ENCODE measurements around the gene PGR.

PGR gene

DNA sequence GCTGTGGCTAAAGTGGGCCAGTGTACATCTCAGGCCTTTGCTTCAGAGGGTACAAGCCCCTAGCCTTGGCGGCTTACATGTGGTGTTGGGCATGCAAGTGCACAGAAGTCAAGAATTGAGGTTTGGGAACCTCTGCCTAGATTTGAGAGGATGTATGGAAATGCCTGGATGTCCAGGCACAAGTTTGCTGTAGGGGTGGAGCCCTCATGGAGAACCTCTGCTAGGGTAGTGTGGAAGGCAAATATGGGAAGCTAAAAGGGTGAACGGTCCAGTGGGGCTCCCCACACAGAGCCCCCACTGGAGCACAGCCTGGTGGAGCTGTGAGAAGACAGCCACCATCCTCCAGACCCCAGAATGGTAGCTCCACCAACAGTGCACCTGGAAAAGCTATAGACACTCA, 28.5 kb upstream of the PGR start:
- Histone ChIP-seq H3K4me1 (ENCODE audit: control insufficient read depth in 1 of 2, insufficient read depth in 2 of 2, low read length in 2 of 2) (no peaks in the 10 kb centered on the region), H3K27ac (ENCODE audit: low read depth, low read length) (no peak overlapping the region), H3K79me2 (ENCODE audit: control insufficient read depth, insufficient read depth, low read length, poor library complexity) (no peaks in the 10 kb centered on the region), H3K14ac (ENCODE audit: low read length) (no peak overlapping the region), H3K18ac (ENCODE audit: low read length) (no peak overlapping the region), H3K79me1 (ENCODE audit: low read length) (no peaks in the 10 kb centered on the region), H2BK12ac (ENCODE audit: low read length) (no peak overlapping the region), H2AFZ (ENCODE audit: insufficient read depth, low read length, poor library complexity) (no peak overlapping the region), H2BK5ac (ENCODE audit: low read depth, low read length, poor library complexity) (no peak overlapping the region), H3K23ac (ENCODE audit: low read length) (no peak overlapping the region), H2BK120ac (ENCODE audit: insufficient read depth, low read length, poor library complexity) (no peak overlapping the region), H3K4me3 (ENCODE audit: low read depth, low read length) (no peak overlapping the region), H3K9ac (ENCODE audit: low read length) (no peak overlapping the region), H4K12ac (ENCODE audit: low read depth, low read length) (no peak overlapping the region), H4K91ac (ENCODE audit: low read depth, low read length) (no peak overlapping the region), H3K36me3 (ENCODE audit: control insufficient read depth in 1 of 2, insufficient read depth in 2 of 2, low read length in 2 of 2) (peaks cover 0 to 2% of the 10 kb centered on the region in 2 experiments), H3K4me2 (ENCODE audit: low read length) (no peak overlapping the region), H3K4ac (ENCODE audit: low read depth, low read length) (no peak overlapping the region), H3K9me3 (ENCODE audit: insufficient read depth, low read depth, low read length) (peaks cover 7% of the 10 kb centered on the region), H3K27me3 (ENCODE audit: insufficient read depth, low read length) (no peaks in the 10 kb centered on the region), H4K8ac (ENCODE audit: low read depth, low read length) (no peak overlapping the region), H2AK5ac (ENCODE audit: low read length) (no peak overlapping the region)
- no CpG with 5 or more reads among the region's 2 CpGs for WGBS (ENCODE audit: extremely low coverage, insufficient coverage, insufficient read length)
- no peak for DNase-seq

GRCh38 chr11:101138245-101138930, 8.8 kb upstream of the PGR start:
- H2AFZ ChIP-seq (ENCODE audit: insufficient read depth, low read length, poor library complexity), result no peak overlapping the region
- no peak overlapping the region for H3K9ac ChIP-seq (ENCODE audit: low read length)
- H3K27ac ChIP-seq (ENCODE audit: low read depth, low read length), result no peak overlapping the region
- no CpG with 5 or more reads among the region's 1 CpG for WGBS (ENCODE audit: extremely low coverage, insufficient coverage, insufficient read length)
- no peak overlapping the region for H3K4ac ChIP-seq (ENCODE audit: low read depth, low read length)
- no peak overlapping the region for H2BK120ac ChIP-seq (ENCODE audit: insufficient read depth, low read length, poor library complexity)
- no peaks in the 10 kb centered on the region for H3K9me3 ChIP-seq (ENCODE audit: insufficient read depth, low read depth, low read length)
- no peak overlapping the region for H4K12ac ChIP-seq (ENCODE audit: low read depth, low read length)
- no peak overlapping the region for H4K91ac ChIP-seq (ENCODE audit: low read depth, low read length)
- no peak overlapping the region for H4K8ac ChIP-seq (ENCODE audit: low read depth, low read length)
- no peak overlapping the region for H3K18ac ChIP-seq (ENCODE audit: low read length)
- H3K4me1 ChIP-seq (ENCODE audit: control insufficient read depth in 1 of 2, insufficient read depth in 2 of 2, low read length in 2 of 2), result no peaks in the 10 kb centered on the region
- no peak for DNase-seq
- no peak overlapping the region for H2AK5ac ChIP-seq (ENCODE audit: low read length)
- no peak overlapping the region for H3K14ac ChIP-seq (ENCODE audit: low read length)
- no peaks in the 10 kb centered on the region for H3K27me3 ChIP-seq (ENCODE audit: insufficient read depth, low read length)
- H3K4me3 ChIP-seq (ENCODE audit: low read depth, low read length), result no peak overlapping the region
- H2BK12ac ChIP-seq (ENCODE audit: low read length), result no peak overlapping the region
- no peak overlapping the region for H3K4me2 ChIP-seq (ENCODE audit: low read length)
- H3K36me3 ChIP-seq (ENCODE audit: control insufficient read depth in 1 of 2, insufficient read depth in 2 of 2, low read length in 2 of 2), result no peaks in the 10 kb centered on the region
- no peaks in the 10 kb centered on the region for H3K79me2 ChIP-seq (ENCODE audit: control insufficient read depth, insufficient read depth, low read length, poor library complexity)
- H3K23ac ChIP-seq (ENCODE audit: low read length), result no peak overlapping the region
- no peaks in the 10 kb centered on the region for H3K79me1 ChIP-seq (ENCODE audit: low read length)
- no peak overlapping the region for H2BK5ac ChIP-seq (ENCODE audit: low read depth, low read length, poor library complexity)

DNA sequence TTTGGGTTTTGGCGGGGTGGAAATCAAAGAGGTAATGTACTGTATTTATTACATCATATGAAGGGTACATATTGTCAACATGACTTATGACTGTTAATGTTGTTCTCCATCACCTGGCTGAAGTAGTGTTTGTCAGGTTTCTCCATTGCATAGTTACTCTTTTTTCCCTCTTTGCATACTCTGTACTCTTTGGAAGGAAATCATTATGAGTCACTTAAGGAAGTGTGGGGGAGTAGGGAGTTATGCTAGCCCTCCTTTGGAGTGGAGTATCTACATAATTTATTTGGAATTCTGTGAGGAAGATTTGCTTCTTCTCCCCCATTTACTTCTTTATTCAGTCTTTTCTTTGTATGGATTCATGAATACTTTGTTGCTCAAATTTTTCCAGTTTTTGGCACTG, 3.6 kb upstream of the PGR start:
- H3K4ac ChIP-seq (ENCODE audit: low read depth, low read length), result no peak overlapping the region
- no peak overlapping the region for H3K23ac ChIP-seq (ENCODE audit: low read length)
- no peak for DNase-seq
- H2BK5ac ChIP-seq (ENCODE audit: low read depth, low read length, poor library complexity), result no peak overlapping the region
- no peaks in the 10 kb centered on the region for H3K9me3 ChIP-seq (ENCODE audit: insufficient read depth, low read depth, low read length)
- H4K8ac ChIP-seq (ENCODE audit: low read depth, low read length), result no peak overlapping the region
- H4K12ac ChIP-seq (ENCODE audit: low read depth, low read length), result no peak overlapping the region
- H4K91ac ChIP-seq (ENCODE audit: low read depth, low read length), result no peak overlapping the region
- H2BK12ac ChIP-seq (ENCODE audit: low read length), result no peak overlapping the region
- no peak overlapping the region for H2AFZ ChIP-seq (ENCODE audit: insufficient read depth, low read length, poor library complexity)
- H3K14ac ChIP-seq (ENCODE audit: low read length), result no peak overlapping the region
- H2BK120ac ChIP-seq (ENCODE audit: insufficient read depth, low read length, poor library complexity), result no peak overlapping the region
- H3K27me3 ChIP-seq (ENCODE audit: insufficient read depth, low read length), result peaks cover 22% of the 10 kb centered on the region
- no peak overlapping the region for H3K9ac ChIP-seq (ENCODE audit: low read length)
- no peak overlapping the region for H3K4me3 ChIP-seq (ENCODE audit: low read depth, low read length)
- peaks cover 2% of the 10 kb centered on the region in 2 experiments for H3K4me1 ChIP-seq (ENCODE audit: control insufficient read depth in 1 of 2, insufficient read depth in 2 of 2, low read length in 2 of 2)
- H3K36me3 ChIP-seq (ENCODE audit: control insufficient read depth in 1 of 2, insufficient read depth in 2 of 2, low read length in 2 of 2), result no peaks in the 10 kb centered on the region
- no CpG with 5 or more reads among the region's 1 CpG for WGBS (ENCODE audit: extremely low coverage, insufficient coverage, insufficient read length)
- H3K79me1 ChIP-seq (ENCODE audit: low read length), result no peaks in the 10 kb centered on the region
- no peak overlapping the region for H3K4me2 ChIP-seq (ENCODE audit: low read length)
- no peak overlapping the region for H2AK5ac ChIP-seq (ENCODE audit: low read length)
- no peaks in the 10 kb centered on the region for H3K79me2 ChIP-seq (ENCODE audit: control insufficient read depth, insufficient read depth, low read length, poor library complexity)
- H3K18ac ChIP-seq (ENCODE audit: low read length), result no peak overlapping the region
- no peak overlapping the region for H3K27ac ChIP-seq (ENCODE audit: low read depth, low read length)

DNA sequence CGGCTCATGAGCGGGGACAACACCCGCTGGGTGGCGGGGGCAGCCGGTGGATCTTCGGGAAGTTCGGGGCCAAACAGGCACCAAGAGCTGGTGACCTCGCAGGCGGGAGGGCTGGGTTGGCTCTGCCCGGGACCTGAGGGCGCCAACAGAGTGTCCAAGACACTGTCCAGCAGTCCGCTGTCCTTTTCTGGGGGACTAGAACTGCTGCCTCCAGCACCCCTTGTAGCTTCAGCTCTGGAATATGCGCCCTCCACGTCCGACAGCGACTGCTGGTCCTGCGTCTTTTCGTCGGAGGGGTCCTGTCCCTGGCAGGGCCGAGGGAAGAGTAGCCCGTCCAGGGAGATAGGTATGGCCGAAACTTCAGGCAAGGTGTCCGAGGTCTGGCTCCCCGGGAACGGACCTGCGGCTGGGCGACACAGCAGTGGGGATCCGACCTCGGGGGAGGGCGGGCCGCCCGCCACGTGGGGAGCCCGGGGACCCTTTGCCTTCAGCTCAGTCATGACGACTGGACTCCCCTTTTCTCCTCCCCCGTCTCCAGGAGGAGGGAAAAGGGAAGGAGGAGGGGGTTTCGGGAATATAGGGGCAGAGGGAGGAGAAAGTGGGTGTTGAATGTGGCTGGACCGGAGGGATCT, 926 bp downstream of the PGR start:
- H3K18ac ChIP-seq (ENCODE audit: low read length), result no peak overlapping the region
- no peak overlapping the region for H4K12ac ChIP-seq (ENCODE audit: low read depth, low read length)
- H3K79me2 ChIP-seq (ENCODE audit: control insufficient read depth, insufficient read depth, low read length, poor library complexity), result no peaks in the 10 kb centered on the region
- WGBS (ENCODE audit: extremely low coverage, insufficient coverage, insufficient read length), result no CpG with 5 or more reads among the region's 38 CpGs
- H3K4me1 ChIP-seq (ENCODE audit: control insufficient read depth in 1 of 2, insufficient read depth in 2 of 2, low read length in 2 of 2), result peaks cover 12 to 13% of the 10 kb centered on the region in 2 experiments
- no peak overlapping the region for H2AK5ac ChIP-seq (ENCODE audit: low read length)
- H3K4me3 ChIP-seq (ENCODE audit: low read depth, low read length), result no peak overlapping the region
- H3K27ac ChIP-seq (ENCODE audit: low read depth, low read length), result no peak overlapping the region
- H3K4ac ChIP-seq (ENCODE audit: low read depth, low read length), result no peak overlapping the region
- H3K9ac ChIP-seq (ENCODE audit: low read length), result no peak overlapping the region
- H3K79me1 ChIP-seq (ENCODE audit: low read length), result no peaks in the 10 kb centered on the region
- H3K4me2 ChIP-seq (ENCODE audit: low read length), result peak overlapping the region; percentile 89
- no peaks in the 10 kb centered on the region for H3K36me3 ChIP-seq (ENCODE audit: control insufficient read depth in 1 of 2, insufficient read depth in 2 of 2, low read length in 2 of 2)
- H4K91ac ChIP-seq (ENCODE audit: low read depth, low read length), result no peak overlapping the region
- H2BK12ac ChIP-seq (ENCODE audit: low read length), result no peak overlapping the region
- H2BK120ac ChIP-seq (ENCODE audit: insufficient read depth, low read length, poor library complexity), result no peak overlapping the region
- no peak overlapping the region for H3K23ac ChIP-seq (ENCODE audit: low read length)
- no peak for DNase-seq
- no peak overlapping the region for H3K14ac ChIP-seq (ENCODE audit: low read length)
- H3K27me3 ChIP-seq (ENCODE audit: insufficient read depth, low read length), result peaks cover 38% of the 10 kb centered on the region
- H2BK5ac ChIP-seq (ENCODE audit: low read depth, low read length, poor library complexity), result no peak overlapping the region
- H4K8ac ChIP-seq (ENCODE audit: low read depth, low read length), result no peak overlapping the region
- no peaks in the 10 kb centered on the region for H3K9me3 ChIP-seq (ENCODE audit: insufficient read depth, low read depth, low read length)
- no peak overlapping the region for H2AFZ ChIP-seq (ENCODE audit: insufficient read depth, low read length, poor library complexity)
